ENCODE data around the gene SERGEF. TPM values are rescaled to one million over a fixed set of nuclear protein-coding genes. Genes with fewer than 3 reads are reported as not detected.

The SERGEF gene
- total RNA-seq, 4 donors from 2014 or later, result 62.2 to 116 (median 83.5) TPM

- H3K4me1 ChIP-seq, result no peaks in the 10 kb centered on the region
- H3K27ac ChIP-seq, result no peak overlapping the region
- intact Hi-C loops (cut with DNase I), result no loop called here
- no peaks in the 10 kb centered on the region for H3K27me3 ChIP-seq
- WGBS, 2 donors, result 80 to 88% methylated on average over 6 of the region's 6 CpGs
- TF ChIP-seq POLR2A (IDR thresholded peaks at IDR 0.05), result no peak
- no peak for TF ChIP-seq CTCF (IDR thresholded peaks at IDR 0.05)
- no peaks in the 10 kb centered on the region for H3K9me3 ChIP-seq
- no peak for DNase-seq
- no peak overlapping the region for H3K4me3 ChIP-seq (replicated peaks in 1 of 3)
- H3K36me3 ChIP-seq, result no peaks in the 10 kb centered on the region
Measured at GRCh38 chr11:17798253-17798652, 214.6 kb downstream of the SERGEF start.

- H3K4me3 ChIP-seq (replicated peaks in 1 of 3), result no peak overlapping the region
- intact Hi-C loops (cut with DNase I), result no loop called here
- no peak for DNase-seq
- H3K36me3 ChIP-seq, result no peaks in the 10 kb centered on the region
- no peak overlapping the region for H3K27ac ChIP-seq
- TF ChIP-seq POLR2A (IDR thresholded peaks at IDR 0.05), result no peak
- TF ChIP-seq CTCF (IDR thresholded peaks at IDR 0.05), result no peak
- 93 to 95% methylated on average over 2 of the region's 2 CpGs for WGBS, 2 donors
- no peaks in the 10 kb centered on the region for H3K4me1 ChIP-seq
- H3K27me3 ChIP-seq, result no peaks in the 10 kb centered on the region
- H3K9me3 ChIP-seq, result no peaks in the 10 kb centered on the region
Measured at GRCh38 chr11:17796154-17796553, 216.7 kb downstream of the SERGEF start.

- intact Hi-C loops (cut with DNase I), result no loop called here
- Histone ChIP-seq H3K27ac (no peak overlapping the region), H3K4me1 (no peaks in the 10 kb centered on the region), H3K4me3 (replicated peaks in 1 of 3) (no peak overlapping the region), H3K36me3 (no peaks in the 10 kb centered on the region), H3K27me3 (no peaks in the 10 kb centered on the region), H3K9me3 (no peaks in the 10 kb centered on the region)
- no peak for DNase-seq
- 97 to 100% methylated on average over 5 of the region's 5 CpGs for WGBS, 2 donors
- TF ChIP-seq CTCF (IDR thresholded peaks at IDR 0.05), result no peak
- TF ChIP-seq POLR2A (IDR thresholded peaks at IDR 0.05), result no peak
Measured at GRCh38 chr11:17794981-17795380, 217.9 kb downstream of the SERGEF start.

GRCh38 chr11:17793642-17794170, 219.1 kb downstream of the SERGEF start:
- no peak overlapping the region for H3K27ac ChIP-seq
- 91 to 92% methylated on average over 5 to 7 of the region's 7 CpGs for WGBS, 2 donors

GRCh38 chr11:17792161-17792560, 220.7 kb downstream of the SERGEF start:
- 89 to 94% methylated on average over 7 to 9 of the region's 9 CpGs for WGBS, 2 donors
- DNase-seq, result no peak
- Histone ChIP-seq H3K27me3 (no peaks in the 10 kb centered on the region), H3K27ac (no peak overlapping the region), H3K9me3 (no peaks in the 10 kb centered on the region), H3K4me3 (replicated peaks in 1 of 3) (no peak overlapping the region), H3K36me3 (no peaks in the 10 kb centered on the region), H3K4me1 (no peaks in the 10 kb centered on the region)
- TF ChIP-seq CTCF (IDR thresholded peaks at IDR 0.05) (no peak), POLR2A (IDR thresholded peaks at IDR 0.05) (no peak)
- intact Hi-C loops (cut with DNase I), result no loop called here

More at GRCh38 chr11:17793642-17794170, 219.1 kb downstream of the SERGEF start:
- H3K9me3 ChIP-seq, result no peaks in the 10 kb centered on the region
- no peak for DNase-seq
- H3K27me3 ChIP-seq, result no peaks in the 10 kb centered on the region
- TF ChIP-seq POLR2A (IDR thresholded peaks at IDR 0.05) (no peak), CTCF (IDR thresholded peaks at IDR 0.05) (no peak)
- H3K4me3 ChIP-seq (replicated peaks in 1 of 3), result no peak overlapping the region
- H3K4me1 ChIP-seq, result no peaks in the 10 kb centered on the region
- no peaks in the 10 kb centered on the region for H3K36me3 ChIP-seq
- intact Hi-C loops (cut with DNase I), result no loop called here
